Stromal cell of bone marrow (primary cell): ENCODE data around the gene BLCAP.
"Not testable (repeated sequence)": the region's sequence is repeated elsewhere in the genome, so short reads cannot be mapped to it uniquely, and the experiment has no call there.

Source experiments
- DNase-seq: peaks from one replicate; pipeline ENCODE4 v3.0.0-alpha.2; 2012; ENCODE audit warnings: low read depth

Gene BLCAP

DNA sequence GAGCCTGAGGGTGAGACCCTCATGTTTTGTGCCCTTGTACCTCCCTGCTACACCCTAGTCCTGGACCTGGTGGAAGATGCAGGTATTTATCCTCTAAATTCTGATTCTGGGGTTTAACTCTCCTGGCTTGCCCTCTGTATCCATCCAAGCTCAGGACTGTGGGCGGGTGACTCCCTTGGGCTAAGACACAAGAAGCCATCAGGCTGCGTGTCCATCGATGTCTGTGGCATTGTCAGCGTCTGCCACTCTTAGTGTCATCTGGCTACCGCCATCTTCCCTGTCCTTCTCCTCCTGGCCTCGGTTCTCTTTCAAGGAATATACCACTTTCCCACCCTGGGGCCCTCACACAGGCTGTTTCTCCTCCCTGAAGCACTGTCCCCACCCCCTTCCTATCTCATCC lies 28.9 kb upstream of the BLCAP start:
- no peak for DNase-seq

DNA sequence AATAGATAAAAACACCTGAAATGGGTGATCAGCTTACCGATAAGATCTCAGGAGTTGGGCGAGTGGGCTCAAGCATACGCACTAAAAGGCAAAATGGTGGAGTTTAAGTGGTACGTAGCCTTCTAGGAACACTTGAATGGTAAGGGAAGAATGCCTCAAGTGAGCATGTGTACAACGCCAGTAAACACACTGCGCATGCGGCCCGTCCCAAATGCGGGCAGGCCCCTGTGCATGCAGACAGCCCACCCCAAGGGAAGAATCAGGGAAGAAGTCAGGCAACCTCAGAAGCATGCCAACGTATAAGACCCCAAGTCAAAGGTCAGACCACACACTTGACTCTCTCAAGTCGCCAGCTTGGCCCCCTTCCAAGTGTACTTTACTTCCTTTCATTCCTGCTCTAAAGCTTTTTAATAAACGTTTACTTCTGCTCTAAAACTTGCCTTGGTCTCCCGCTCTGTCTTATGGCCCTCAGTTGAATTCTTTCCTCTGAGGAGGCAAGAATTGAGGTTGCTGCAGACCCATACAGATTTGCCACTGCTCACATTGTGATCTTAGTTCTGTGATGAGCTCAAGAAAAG lies 27.1 kb upstream of the BLCAP start:
- not testable (repeated sequence) for DNase-seq

DNA sequence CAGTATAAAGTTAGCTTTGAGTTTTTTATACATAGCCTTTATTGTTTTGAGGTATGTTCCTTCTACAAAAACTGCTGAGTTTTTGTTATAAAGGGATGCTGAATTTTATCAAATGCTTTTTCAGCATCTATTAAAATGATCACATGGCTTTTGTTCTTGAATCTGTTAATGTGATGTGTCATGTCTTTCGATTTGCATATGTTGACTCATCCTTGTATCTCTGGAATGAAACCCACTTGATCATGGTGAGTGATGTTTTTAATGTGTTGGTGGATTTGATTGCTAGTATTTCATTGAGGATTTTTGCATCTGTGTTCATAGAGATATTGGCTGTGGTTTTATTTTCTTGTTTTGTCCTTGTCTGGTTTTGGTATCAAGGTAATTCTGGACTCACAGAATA lies 24.7 kb upstream of the BLCAP start:
- DNase-seq = no peak

DNA sequence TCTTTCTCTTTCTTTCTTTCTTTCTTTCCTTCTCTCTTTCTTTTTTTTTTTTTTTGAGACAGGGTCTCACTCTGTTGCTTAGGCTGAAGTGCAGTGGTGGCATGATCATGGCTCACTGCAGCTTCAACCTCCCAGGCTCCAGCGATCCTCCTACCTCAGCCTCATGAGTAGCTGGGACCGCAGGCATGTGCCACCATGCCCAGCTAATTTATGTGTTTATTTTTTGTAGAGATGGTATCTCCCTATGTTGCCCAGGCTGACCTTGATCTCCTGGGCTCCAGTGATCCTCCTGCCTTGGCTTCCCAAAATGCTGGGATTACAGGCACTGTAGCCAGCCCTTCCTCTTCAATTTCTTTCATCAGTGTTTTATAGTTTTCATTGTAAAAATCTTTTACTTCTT lies 24.0 kb upstream of the BLCAP start:
- not testable (repeated sequence) for DNase-seq

DNA sequence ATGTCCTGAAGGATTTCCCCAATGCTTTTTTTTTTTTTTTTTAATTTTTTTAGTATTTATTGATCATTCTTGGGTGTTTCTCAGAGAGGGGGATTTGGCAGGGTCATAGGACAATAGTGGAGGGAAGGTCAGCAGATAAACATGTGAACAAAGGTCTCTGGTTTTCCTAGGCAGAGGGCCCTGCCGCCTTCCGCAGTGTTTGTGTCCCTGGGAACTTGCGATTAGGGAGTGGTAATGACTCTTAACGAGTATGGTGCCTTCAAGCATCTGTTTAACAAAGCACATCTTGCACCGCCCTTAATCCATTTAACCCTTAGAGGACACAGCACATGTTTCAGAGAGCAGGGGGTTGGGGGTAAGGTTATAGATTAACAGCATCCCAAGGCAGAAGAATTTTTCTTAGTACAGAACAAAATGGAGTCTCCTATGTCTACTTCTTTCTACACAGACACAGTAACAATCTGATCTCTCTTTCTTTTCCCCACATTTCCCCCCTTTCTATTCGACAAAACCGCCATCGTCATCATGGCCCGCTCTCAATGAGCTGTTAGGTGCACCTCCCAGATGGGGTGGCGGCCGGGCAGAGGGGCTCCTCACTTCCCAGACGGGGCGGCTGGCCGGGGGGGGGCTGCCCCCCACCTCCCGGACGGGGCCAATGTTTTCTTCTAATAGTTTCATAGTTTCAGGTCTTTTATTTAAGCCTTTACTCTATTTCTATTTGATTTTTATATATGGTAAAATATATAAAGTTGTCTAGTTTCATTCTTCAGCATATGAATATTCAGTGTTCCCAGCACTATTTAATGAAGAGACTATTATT lies 22.6 kb upstream of the BLCAP start:
- DNase-seq = not testable (repeated sequence)

DNA sequence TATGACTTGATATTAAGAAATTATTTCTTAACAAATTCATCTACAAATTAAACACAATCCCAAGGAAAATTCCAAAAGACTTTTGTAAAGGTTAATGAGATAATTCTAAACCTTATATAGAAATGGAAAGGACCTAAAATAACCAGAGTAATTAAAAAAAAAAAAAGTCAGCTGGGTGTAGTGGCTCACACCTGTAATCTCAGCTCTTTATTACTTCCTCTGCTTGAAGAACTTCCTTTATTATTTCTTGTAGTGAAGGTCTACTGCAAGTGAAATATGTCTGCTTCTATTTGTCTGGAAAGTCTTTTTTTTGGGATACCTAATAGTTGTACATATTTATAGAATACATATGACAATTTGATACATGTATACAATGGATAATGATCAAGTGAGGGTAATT lies 20.2 kb upstream of the BLCAP start:
- no peak for DNase-seq

DNA sequence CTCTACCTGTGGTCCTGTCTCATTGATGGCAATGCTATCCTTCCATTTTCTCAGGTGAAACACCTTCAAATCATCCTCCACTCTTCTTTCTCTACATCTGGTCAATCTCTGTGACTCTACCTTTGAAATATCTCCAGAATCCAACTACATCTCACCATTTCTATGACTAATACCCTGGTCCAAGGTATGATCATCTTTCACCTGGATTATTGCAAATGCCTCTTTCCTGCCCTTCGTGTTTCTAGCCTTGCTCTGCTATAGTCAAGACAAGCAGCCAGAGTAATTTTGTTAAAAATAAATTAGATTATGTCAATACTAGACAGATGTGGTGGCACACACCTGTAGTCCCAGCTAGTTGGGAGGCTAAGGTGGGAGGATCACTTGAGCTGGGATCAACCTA lies 17.8 kb upstream of the BLCAP start:
- DNase-seq = no peak

DNA sequence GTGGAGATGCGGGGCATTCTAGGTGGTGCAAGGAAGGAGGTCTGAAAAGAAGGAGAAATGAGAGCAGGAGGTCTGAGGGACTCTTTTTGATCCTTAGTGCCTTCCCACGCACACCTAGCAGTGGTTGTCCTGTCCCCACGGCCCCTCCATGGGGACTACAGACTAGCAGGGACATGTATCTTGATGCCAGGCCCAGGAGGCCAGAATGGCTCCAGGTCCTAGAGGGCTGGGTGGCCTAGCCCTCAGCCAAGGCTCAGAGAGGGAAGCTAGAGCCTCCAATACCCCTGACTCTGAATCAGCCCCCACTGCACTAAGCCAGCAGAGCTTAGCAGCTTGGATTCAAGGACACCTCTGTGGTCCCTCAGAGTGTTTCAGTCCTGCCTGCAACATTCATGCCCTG lies 16.7 kb upstream of the BLCAP start:
- no peak for DNase-seq

DNA sequence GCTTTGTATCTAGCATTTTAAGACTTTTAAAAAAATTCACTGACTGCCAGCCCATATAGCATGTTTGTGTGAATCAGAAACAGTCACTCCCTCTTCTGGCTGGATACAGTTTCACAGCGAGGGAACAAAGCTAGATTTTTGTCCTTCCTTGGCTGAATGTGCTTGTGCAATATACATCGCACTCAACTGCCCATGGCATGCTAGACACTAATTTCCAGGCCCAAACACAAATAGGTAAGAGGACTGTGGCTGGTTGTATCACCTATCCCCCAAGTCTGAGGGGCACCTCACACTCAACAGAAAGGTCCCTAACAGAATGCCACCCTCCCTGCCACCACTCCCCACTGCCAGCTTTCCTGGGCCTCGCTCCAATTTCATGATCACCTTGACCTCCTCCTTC lies 16.2 kb upstream of the BLCAP start:
- no peak for DNase-seq

DNA sequence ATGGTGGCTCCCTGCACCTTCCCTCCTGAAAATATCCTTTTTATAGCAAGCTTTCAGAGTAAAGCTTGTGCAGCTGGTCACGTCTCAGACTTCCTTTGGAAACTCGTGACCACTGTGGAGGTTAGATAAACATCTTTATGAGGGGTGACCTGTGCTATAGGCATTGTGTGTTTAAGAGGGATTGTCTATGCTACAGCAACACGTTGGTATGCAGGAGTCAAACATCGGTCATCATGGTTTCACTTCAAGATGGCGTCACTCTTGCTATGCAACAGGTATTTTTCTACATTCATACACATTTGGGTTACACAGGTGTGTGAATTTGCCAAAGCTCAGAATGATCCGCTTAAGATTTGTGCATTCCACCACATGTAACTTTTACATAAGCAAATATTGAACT lies 14.6 kb upstream of the BLCAP start:
- DNase-seq = no peak

DNA sequence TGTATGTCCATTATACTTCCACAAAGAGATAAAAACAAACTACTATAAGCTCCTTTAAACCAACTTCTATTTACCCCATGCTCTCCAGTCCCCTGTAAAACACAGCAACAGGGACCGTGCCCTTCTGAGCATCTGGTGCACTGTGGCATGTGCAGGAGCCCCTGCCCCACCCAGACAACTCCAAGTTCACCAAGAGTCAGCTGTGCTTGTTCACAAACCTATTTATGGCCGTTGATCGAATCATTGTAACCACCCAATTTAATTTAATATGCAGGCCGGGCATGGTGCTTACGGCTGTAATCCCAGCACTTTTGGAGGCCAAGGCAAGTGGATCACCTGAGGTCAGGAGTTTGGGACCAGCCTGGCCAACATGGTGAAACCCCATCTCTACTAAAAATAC lies 13.7 kb upstream of the BLCAP start:
- DNase-seq = no peak

DNA sequence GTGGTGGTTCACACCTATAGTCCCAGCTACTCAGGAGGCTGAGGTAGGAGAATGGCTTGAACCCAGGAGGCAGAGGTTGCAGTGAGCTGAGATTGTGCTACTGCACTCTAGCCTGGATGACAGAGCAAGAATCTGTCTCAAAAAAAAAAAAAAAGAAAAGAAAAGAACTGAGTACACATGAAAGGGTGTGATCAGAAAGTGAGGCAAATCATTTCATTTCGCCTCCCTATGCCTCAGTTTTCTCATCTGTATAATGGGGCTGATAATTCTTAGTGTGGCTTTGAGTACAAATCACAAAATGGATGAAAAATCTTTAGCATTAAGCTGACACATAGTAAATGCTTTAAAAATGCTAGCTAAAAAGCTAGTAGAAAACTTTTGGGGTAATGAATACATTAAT lies 13.2 kb upstream of the BLCAP start:
- not testable (repeated sequence) for DNase-seq

DNA sequence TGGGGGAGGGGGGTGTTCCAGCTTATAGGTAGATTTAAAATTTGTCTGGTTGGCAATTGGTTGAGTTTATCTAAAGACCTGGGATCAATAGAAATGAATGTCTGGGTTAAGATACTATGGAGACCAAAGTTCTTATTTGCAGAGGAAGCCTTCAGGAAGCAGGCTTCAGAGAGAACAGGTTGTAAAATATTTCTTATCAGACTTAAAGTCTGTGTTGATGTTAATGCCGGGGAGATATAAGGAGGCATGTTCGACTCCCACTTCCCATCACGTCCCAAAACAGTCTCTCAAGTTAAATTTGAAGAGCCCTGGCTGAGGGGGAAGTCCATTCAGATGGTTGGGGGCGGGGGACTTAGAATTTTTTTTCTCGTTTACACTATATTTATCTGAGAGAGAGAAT lies 12.3 kb upstream of the BLCAP start:
- no peak for DNase-seq

DNA sequence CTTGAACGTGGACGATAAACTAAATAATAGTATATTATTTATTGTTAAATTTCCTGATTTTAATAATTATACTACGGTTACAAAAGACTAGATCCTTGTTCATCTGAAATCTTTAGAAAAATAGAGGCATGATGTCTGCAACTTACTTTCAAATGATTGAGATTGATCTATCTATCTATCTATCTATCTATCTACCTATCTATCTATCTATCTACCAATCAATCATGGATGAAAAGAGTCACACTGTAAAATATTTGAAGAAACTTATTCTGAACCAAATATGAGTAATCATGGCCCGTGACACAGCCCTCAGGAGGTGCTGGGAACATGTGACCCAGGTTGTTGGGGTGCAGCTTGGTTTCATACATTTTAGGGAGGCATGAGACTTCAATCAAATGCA lies 11.7 kb upstream of the BLCAP start:
- no peak for DNase-seq

DNA sequence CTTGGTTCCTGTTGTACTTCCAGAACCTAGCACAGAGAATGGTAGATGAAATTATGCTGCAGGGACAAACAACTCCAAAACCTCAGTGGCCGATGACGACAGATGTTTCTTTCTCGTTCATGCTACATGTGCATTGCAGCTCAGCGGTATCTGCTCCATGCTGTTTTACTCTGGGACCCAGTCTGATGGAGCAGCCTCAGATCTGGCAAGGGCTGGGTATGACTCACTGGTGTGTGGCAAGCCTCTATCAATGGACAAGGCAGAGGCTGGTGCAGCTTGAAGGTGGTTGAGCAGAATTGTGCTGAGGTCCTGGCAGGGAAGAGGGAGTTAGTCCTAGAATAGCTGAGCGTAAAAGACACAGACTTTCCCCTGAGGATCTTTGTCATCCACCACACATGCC lies 10.3 kb upstream of the BLCAP start:
- DNase-seq = no peak

DNA sequence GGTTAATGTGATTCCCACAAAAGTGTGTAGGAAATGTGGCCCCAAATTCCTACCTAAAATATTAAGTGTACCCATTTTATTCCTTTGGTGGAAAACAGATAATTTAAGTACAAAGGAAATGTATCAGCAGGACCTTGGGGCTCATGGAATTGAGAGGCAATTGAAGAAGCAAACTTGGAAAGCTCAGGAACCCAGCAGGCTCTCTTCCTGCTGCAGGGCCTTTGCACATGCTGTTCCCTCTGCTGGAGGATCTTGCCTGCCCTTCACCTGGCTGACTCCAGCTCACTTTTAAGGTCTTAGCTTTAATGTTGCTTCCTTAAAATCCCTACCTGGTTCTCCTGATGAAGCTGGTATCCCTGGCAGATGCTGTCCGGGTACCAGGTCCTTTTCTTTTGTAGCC lies 9.8 kb upstream of the BLCAP start:
- no peak for DNase-seq

DNA sequence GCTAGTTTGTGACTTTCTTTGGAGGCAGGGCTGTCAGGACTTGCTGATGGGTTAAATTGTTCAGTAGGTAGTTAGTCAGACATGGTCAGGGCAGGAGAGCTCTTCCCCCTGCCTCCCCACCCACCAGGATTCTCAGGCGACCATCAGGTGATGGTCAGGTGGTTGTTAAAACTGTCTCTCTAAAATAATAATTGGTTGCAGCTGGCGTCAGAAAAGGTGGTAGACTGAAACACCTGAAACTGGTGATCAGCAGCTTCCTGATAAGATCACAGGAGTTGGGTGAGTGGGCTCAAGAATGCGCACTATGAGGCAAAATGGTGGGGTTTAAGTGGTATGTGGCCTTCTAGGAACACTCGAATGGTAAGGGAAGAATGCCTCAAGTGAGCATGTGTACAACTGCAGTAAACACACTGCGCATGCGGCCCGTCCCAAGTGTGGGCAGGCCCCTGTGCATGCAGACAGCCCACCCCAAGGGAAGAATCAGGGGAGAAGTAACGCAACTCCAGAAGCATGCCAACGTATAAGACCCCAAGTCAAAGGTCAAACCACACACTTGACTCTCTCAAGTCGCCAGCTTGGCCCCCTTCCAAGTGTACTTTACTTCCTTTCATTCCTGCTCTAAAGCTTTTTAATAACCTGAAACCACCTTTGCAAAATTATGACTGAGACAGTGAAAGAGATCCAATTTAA lies 7.9 kb upstream of the BLCAP start:
- no peak for DNase-seq

DNA sequence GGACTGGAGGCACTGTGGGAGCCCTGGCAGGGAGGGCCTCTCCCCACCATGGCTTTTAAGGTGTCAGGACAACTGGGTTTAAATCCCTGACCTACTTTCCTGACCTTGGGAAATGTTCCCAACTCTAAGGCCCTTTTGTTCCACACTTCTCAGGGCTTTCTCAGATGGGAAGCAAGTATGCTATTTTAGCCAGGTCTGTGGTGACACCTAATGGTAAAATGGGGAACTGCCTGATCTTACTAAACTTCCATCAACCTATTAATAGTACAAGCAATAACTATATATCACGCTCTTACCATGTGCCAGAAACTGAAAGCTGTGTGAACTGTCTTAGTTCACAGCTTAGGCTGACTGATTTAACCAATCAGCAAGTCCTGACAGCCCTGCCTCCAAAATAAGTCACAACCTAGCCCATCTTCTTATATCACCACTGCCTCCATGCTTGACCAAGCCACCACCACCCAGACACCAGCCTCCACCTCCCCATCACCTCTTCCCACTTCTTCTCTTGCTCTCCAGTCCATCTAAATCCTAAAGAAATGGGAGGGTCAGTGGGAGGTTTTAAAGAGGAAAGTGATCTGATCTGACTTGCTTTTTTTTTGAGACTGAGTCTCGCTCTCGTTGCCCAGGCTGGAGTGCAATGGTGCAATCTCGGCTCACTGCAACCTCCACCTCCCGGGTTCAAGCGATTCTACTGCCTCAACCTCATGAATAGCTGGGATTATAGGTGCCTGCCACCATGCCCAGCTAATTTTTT lies 6.9 kb upstream of the BLCAP start:
- DNase-seq = peak; percentile 69

DNA sequence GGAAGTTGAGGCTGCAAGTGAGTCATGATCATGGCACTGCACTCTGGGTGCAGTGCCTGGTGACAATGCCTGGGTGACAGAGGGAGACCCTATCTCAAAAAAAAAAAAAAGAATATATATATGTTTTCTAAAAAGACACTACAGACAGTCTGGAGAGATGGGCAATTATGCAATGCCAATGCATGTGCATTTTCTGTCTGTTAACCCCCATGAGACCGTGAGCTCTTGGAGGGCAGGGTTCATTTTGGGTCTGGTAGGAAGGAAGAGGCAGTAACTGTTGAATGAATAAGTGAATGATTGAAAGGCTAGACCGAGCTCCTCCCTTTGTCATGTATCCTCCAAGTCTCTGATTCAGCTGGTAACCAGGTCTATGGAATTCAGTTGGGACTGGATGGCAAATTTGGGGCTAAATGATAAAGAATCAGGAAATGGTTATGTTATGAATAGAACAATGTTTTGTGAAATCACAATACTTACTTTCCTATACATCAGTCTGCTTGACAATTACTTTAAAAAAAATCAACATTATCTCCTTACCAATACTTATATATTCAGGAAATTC lies 5.6 kb upstream of the BLCAP start:
- DNase-seq = no peak

DNA sequence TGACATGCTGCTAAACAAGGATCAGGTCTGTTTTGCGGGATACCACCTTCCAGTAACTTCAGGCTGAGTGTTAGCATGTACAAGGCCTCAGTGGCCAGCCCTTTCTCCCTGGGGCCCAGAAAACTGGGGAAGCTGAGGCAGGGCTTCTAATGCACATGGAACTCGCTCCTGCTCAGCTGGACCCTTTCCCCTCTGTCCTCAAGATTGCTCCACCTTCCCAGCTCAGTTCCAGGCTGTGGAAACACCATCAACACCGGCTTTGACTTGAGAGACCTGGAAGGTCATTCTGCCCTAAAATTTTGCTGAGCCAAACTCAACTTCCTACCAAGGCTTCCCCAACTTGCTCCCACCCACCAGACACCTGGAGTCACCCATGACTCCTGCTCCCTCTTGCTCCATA lies 4.2 kb upstream of the BLCAP start:
- no peak for DNase-seq

DNA sequence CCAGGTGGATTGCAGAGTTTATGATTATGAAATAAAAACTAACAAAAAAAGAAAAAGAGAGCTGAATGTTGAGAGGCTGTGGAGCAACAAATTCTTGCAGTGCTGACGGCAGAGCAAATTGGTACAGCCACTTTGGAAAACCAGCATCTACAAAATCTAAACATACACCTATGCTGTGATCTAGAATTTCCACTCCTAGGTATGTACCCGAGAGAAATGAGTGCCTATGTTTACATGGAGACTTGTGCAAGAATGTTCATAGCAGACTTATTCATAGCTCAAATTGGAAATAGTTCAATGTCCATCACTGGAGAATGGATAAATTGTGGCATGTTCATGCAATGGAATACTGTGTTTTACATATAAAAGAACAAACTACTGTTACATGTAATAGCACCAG lies 3.0 kb upstream of the BLCAP start:
- no peak for DNase-seq

DNA sequence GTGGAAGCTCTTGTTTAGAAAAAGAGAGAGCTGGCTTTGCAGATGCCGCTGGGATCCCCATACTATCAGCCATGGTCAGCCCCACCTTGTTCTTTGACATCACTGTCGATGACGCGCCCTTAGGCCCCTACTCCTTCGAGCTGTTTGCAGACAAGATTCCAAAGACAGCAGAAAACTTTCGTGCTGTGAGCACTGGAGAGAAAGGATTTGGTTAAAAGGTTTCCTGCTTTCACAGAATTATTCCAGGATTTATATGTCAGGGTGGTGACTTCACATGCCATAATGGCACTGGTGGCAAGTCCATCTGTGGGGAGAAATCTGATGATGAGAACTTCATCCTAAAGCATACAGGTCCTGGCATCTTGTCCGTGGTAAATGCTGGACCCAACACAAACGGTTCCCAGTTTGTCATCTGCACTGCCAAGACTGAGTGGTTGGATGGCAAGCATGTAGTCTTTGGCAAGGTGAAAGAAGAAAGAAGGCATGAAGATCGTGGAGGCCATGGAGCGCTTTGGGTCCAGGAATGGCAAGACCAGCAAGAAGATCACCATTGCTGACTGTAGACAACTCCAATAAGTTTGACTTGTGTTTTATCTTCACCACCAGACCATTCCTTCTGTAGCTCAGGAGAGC lies 2.4 kb upstream of the BLCAP start:
- DNase-seq = no peak
